Colonic mucosa (tissue), 4 donors: ENCODE data around the gene FBF1. TPM values are rescaled to one million over a fixed set of nuclear protein-coding genes. Genes with fewer than 3 reads are reported as not detected.
"Not testable (repeated sequence)": the region's sequence is repeated elsewhere in the genome, so short reads cannot be mapped to it uniquely, and the experiment has no call there.

Experiments
- DNase-seq: peaks from one replicate; pipeline ENCODE4 v3.0.0-alpha.2; 2020
- H3K27ac ChIP-seq: fragments of 200-600 bp; one replicate; pipeline ENCODE4 v1.8.0; 2021
- H3K27me3 ChIP-seq: fragments of 200-600 bp; one replicate; pipeline ENCODE4 v1.8.0; 2021
- H3K36me3 ChIP-seq: fragments of 200-600 bp; one replicate; pipeline ENCODE4 v1.8.0; 2021
- H3K4me1 ChIP-seq: fragments of 200-600 bp; one replicate; pipeline ENCODE4 v1.8.0; 2021; ENCODE audit warnings: mild to moderate bottlenecking
- H3K4me3 ChIP-seq: fragments of 200-600 bp; one replicate; pipeline ENCODE4 v1.8.0; 2021
- H3K9ac ChIP-seq, 2 donors: one replicate each; pipeline ENCODE4 v1.7.0; 2013; ENCODE audit warnings: control low read depth in 2 of 2, low read depth in 2 of 2, low read length in 2 of 2
- H3K9me3 ChIP-seq: fragments of 200-600 bp; one replicate; pipeline ENCODE4 v1.8.0; 2021
- CTCF ChIP-seq: fragments of 200-600 bp; IDR thresholded peaks from one replicate; pipeline ENCODE4 v1.8.0; 2022; ENCODE audit warnings: antibody characterized with exemption, mild to moderate bottlenecking
- intact Hi-C: fragments of 100-400 bp; cut with DNase I; formaldehyde crosslinking; loops from one replicate; pipeline ENCODE4 v1.14.1; 2022
- total RNA-seq, 2 donors: library from RNA; stranded (reverse); fragmentation: NEBNext Ultra II Directional in 1 of 2; extraction: Animal tissue kit (Norgen Biotek cat#: 25700) in 1 of 2; gene quantifications; one replicate each; pipeline ENCODE4 v1.2.1, GENCODE V29; 2021
- donor health status: healthy.
- donor health status: DM: no; HTN: no; CAD: no.
- donor health status: DM: no; HTN: no; CAD: no.

FBF1 gene
- total RNA-seq, 2 donors from 2014 or later, result 3.2 to 21.5 TPM

DNA sequence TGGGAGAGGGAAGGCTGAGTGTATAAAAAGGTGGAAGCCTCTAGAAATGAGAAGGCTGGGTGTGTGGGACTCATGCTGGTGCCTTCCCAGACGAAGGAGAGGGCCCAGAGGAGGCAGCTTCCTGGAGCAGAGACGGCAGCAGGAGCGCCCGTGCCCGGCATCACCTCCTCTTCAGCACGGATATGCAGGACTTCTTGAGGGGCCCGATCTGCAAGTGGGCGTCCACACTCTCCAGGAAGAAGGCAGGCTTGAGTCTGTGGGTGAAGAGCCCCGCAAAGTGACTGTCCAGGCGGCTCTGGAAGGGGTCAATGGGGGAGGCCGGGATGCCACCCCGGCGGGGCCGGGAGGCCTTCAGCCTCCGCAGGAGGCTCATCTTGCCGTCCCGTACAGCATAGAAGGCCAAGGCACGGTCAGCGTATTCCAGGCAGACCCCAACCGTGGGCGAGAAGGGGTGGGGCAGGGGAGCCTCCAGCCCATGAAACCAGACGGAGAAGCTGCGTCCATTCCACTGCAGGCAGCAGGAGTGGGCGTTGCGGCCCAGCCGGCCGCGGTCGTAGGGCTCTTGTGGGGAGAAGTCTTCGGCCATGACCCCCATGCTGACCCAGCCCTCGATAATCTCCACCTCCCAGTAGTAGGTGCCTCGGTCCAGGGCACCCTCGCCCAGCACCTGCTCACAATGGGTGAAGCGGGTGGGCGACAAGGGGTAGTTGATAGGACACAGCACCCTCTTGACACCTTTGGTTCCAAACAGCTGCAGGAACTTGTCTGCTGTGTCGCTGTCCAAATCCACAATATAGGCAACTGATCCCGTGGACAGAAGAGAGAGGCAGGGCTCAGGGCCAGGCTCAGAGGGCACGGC is 66.3 kb downstream of the FBF1 start:
- H3K4me1 ChIP-seq, result peaks cover 19% of the 10 kb centered on the region

GRCh38 chr17:75873587-75874322 is 67.1 kb downstream of the FBF1 start:
- no peak overlapping the region for H3K4me3 ChIP-seq
- TF ChIP-seq CTCF, result no peak
- peak overlapping the region; percentile 90 for H3K27ac ChIP-seq
- H3K27me3 ChIP-seq, result no peaks in the 10 kb centered on the region
- intact Hi-C loops, result no loop called here
- DNase-seq, result no peak
- H3K36me3 ChIP-seq, result peaks cover 5% of the 10 kb centered on the region
- H3K4me1 ChIP-seq, result peaks cover 22% of the 10 kb centered on the region
- no peaks in the 10 kb centered on the region for H3K9me3 ChIP-seq
- peak overlapping the region; percentile 4 to 41 for H3K9ac ChIP-seq

More for the DNA sequence above, 66.3 kb downstream of the FBF1 start:
- Histone ChIP-seq H3K9me3 (no peaks in the 10 kb centered on the region), H3K9ac (peak overlapping the region; percentile 37 to 93), H3K27me3 (no peaks in the 10 kb centered on the region), H3K4me3 (no peak overlapping the region), H3K36me3 (peaks cover 5% of the 10 kb centered on the region), H3K27ac (peak overlapping the region; percentile 98)
- DNase-seq, result no peak
- intact Hi-C loops, result no loop called here
- no peak for TF ChIP-seq CTCF

GRCh38 chr17:75872434-75873351 is 68.1 kb downstream of the FBF1 start:
- Histone ChIP-seq H3K4me3 (no peak overlapping the region), H3K36me3 (peaks cover 5% of the 10 kb centered on the region), H3K4me1 (peaks cover 22% of the 10 kb centered on the region), H3K27me3 (no peaks in the 10 kb centered on the region), H3K27ac (peak overlapping the region; percentile 90), H3K9me3 (no peaks in the 10 kb centered on the region), H3K9ac (peak overlapping the region; percentile 57 to 82)
- peak; percentile 87 for DNase-seq
- TF ChIP-seq CTCF, result no peak
- intact Hi-C loops, result no loop called here

DNA sequence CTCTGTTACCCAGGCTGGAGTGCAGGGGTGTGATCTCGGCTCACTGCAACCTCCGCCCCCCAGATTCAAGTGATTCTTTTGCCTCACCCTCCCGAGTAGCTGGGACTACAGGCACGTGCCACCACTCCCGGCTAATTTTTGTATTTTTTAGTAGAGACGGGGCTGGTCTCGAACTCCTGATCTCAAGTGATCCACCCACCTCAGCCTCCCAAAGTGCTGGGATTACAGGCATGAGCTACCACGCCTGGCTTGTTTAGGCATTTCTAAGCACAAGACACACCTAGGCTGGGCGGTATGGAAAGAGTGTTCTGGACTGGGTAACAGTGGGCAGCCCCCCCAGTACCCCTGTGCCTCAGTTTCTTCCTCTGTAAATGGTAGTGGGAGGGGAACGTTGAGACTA is 70.6 kb downstream of the FBF1 start:
- H3K9me3 ChIP-seq, H3K4me3 ChIP-seq, H3K4me1 ChIP-seq, intact Hi-C loops, DNase-seq, H3K36me3 ChIP-seq, H3K27me3 ChIP-seq: not testable (repeated sequence)
- H3K9ac ChIP-seq, result peak overlapping the region in 1 of 2 donors; percentile 6
- peak overlapping the region; percentile 72 for H3K27ac ChIP-seq

- DNase-seq, result peak; percentile 80
- Histone ChIP-seq H3K4me1 (peaks cover 10% of the 10 kb centered on the region), H3K27me3 (no peaks in the 10 kb centered on the region), H3K4me3 (no peak overlapping the region), H3K36me3 (peaks cover 5% of the 10 kb centered on the region), H3K27ac (peak overlapping the region; percentile 72), H3K9ac (peak overlapping the region in 1 of 2 donors; percentile 6), H3K9me3 (no peaks in the 10 kb centered on the region)
- intact Hi-C loops, result no loop called here
- TF ChIP-seq CTCF, result no peak
Observed at GRCh38 chr17:75869282-75870141, 71.3 kb downstream of the FBF1 start.

GRCh38 chr17:75868730-75869281 is 72.0 kb downstream of the FBF1 start:
- DNase-seq, H3K4me3 ChIP-seq, H3K36me3 ChIP-seq, H3K9me3 ChIP-seq, H3K9ac ChIP-seq, H3K27me3 ChIP-seq, intact Hi-C loops, H3K4me1 ChIP-seq: not testable (repeated sequence)
- H3K27ac ChIP-seq, result peak overlapping the region; percentile 72

- H3K4me3 ChIP-seq, H3K4me1 ChIP-seq, H3K9ac ChIP-seq, H3K9me3 ChIP-seq, H3K36me3 ChIP-seq, H3K27ac ChIP-seq, DNase-seq, intact Hi-C loops, H3K27me3 ChIP-seq: not testable (repeated sequence)
Observed at GRCh38 chr17:75865404-75866188, 75.2 kb downstream of the FBF1 start.
